NCI-H187 treated with DMSO at 0.1 percent for 48 hours (cell line): Measurements from ENCODE around the gene CMTM8.
"Not testable (repeated sequence)": the region's sequence is repeated elsewhere in the genome, so short reads cannot be mapped to it uniquely, and the experiment has no call there.

ENCODE experiments used
- DNase-seq: peaks from one replicate; lab custom pipeline; 2025; lab: John Stamatoyannopoulos, UW

CMTM8 gene, protein sequence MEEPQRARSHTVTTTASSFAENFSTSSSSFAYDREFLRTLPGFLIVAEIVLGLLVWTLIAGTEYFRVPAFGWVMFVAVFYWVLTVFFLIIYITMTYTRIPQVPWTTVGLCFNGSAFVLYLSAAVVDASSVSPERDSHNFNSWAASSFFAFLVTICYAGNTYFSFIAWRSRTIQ

DNA sequence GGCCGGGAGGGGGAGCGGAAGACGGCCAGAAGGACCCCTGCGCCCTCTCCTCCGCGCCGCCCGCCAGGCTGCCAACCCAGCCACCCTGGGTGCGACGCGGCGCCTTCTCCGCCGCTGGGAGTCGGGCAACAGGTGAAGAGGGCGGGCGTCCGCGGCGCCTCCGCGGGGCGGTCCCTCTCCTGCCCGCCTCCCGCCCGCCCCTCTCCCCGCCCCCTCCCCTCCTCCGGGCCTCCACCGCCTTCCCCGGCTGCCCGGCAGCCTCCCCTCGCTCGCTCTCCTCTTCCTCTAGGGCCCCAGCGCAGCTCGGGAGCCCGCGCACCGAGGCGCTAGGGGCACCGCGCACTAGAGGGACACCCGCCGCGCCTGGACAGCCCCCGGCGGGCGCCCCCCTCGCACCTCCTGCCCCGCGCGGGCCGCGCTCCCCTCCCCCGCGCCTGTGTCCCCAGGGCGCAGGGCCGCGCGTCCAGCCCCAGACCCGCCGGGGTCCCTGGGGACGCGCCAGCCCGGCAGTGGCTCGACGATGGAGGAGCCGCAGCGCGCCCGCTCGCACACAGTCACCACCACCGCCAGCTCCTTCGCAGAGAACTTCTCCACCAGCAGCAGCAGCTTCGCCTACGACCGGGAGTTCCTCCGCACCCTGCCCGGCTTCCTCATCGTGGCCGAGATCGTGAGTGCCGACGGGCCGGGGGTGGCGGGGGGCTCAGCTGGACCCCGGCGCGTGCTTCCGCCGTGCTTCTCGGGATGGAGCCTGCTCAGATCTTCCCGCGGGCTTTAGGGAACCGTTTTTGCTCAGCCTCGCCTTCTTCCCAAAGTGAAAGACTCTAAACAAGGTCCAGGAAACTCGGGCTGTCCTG lies at the start of gene CMTM8:
Gene CMTM8 (plus strand): TSS at position 228 of the 854 bp plus-strand sequence. CDS start 293 bp downstream, at position 521.
- DNase-seq, result no peak

DNA sequence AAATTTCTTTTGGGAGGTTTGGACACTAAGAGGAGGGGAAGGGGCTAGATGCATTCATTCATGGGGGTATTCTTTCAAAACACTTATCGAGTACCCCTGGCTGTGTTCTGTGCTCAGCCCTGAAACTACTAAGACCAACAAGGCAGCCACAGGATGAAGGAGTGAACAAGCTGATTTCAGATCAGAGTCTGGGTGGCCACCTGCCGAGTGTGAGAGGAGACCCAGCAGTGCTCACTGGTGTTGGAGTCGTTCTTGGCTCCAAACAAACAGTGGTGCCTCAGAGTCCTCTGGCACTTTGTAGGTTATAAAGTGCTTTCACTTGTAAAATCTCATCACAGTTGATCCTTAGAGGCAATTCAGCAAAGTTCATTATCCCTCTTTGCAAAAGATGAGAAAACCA lies 48.8 kb upstream of the CMTM8 start:
- DNase-seq, result no peak

DNA sequence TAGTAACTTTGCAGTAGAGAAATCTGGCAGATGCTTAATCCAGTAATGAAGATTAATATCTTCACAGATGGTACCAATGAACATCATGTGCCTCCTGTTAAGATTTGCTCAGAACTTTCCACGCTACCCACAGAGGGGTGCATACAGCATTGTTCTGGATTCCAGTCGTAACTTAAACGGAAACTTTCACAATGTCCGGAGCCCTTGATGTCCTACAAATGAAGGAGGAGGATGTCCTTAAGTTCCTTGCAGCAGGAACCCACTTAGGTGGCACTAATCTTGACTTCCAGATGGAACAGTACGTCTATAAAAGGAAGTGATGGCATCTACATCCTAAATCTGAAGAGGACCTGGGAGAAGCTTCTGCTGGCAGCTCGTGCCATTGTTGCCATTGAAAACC lies 47.9 kb upstream of the CMTM8 start:
- DNase-seq, result not testable (repeated sequence)

DNA sequence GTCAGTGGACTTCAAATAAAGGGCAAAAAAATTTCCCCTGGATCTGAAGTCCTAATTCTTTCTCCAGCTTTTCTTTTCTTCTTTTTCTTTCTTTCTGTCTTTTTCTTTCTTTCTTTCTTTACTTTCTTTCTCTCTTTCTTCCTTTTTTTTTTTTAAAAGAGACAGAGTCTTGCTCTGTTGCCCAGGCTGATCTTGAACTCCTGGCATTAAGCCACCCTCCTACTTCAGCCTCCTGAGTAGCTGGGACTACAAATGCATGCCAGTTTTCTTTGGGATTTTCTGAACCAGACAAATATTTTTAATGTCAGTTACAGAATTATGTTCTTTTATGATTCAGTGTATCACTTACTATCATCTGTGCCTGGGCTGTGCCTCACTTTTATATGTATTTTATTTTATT lies 45.4 kb upstream of the CMTM8 start:
- no peak for DNase-seq

DNA sequence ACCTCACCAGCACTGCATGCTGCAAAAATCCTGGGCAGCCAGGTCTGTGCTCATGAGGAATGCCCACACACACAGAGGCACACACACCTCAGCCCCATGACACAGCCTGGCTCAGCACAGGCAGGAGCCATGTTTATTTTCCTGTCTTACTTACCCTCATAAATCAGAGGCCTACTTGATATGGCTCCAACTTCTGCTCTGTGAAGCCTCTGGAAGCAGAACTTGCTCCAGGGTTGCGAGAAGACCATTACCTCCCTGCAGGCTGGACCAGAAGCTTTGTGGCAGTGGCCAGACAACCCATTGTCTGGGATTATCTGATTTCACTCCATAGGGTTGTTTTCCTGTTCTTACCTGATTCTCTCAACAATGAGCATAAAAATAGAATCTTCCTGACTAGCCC lies 43.8 kb upstream of the CMTM8 start:
- no peak for DNase-seq

DNA sequence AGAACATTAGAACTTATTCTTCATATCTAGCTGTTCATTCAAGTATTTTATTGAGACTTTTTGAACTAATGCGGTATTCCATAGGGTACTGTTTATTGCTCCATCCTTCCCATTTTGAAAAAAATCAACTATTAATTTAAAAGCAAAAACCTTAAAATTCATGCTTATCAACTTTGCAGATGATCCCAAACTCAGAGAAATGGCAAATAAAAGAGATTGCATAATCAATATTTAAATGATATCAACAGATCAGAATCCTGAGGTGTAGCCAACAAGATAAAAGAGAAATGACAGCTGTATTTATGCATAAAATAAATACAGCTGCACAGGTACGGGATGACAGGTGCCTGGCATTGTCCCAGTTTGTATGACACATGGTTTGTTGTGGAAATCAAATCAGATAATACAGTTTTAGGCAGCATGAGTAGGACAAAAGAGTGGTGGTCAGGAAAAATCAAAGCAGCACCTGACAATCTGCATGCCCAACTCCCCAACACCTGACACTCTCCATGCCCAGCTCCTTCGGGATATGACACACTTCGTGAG lies 42.4 kb upstream of the CMTM8 start:
- DNase-seq, result no peak

DNA sequence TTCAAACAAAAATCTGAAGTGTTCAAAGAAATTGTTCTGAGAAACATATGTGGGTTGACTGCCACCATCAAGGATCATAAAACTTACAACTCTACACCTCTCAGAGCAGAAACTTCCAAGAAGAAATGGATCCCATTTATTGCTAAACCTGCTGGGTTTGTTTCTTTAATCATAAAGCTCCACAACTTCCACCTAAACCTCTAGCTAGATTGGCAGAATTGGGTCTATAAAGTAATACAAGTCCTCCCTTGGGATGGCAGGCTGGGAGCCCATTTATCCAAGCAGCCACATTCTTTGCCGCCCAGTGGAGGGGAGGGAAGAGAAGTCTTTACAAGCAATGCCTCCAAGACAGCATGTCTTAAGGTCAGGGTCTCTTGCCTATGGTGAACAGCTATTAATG lies 40.5 kb upstream of the CMTM8 start:
- no peak for DNase-seq

DNA sequence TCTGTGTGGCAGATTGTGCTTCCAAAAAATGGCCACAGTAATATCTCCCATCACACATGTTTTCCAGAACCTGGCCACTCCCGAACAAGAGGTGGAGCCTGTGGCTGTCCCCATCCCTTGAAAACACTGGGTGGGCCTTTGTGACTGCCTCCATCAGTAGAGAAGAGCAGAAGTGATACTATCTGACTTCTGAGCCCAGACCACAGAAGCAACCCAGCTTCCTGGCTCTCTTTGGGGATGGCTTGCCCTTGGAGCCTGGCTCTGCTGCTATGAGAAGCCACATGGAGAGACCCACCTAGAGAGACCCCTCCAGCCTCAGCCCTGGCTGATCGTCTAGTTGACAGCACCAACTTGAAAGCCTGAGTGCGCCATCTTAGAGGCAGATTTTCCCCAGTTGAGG lies 39.8 kb upstream of the CMTM8 start:
- no peak for DNase-seq

DNA sequence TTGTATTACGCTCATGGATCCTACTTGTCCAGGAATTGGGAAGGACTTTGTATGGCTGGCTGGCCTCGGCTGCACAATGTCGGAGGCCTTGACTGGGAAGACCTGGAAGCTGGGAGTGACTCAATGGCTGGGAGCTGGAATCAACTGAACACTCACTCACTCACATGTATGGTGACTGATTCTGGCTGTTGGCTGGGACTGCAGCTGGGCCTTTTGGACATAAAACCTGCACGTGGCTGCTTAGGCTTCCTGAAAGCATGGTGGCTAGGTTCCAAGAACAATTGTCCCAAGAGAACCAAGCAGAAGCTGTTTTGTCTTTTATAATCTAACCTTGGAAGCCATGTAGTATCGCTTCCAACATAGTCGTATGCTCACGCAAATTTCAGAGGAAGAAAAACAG lies 38.0 kb upstream of the CMTM8 start:
- no peak for DNase-seq

DNA sequence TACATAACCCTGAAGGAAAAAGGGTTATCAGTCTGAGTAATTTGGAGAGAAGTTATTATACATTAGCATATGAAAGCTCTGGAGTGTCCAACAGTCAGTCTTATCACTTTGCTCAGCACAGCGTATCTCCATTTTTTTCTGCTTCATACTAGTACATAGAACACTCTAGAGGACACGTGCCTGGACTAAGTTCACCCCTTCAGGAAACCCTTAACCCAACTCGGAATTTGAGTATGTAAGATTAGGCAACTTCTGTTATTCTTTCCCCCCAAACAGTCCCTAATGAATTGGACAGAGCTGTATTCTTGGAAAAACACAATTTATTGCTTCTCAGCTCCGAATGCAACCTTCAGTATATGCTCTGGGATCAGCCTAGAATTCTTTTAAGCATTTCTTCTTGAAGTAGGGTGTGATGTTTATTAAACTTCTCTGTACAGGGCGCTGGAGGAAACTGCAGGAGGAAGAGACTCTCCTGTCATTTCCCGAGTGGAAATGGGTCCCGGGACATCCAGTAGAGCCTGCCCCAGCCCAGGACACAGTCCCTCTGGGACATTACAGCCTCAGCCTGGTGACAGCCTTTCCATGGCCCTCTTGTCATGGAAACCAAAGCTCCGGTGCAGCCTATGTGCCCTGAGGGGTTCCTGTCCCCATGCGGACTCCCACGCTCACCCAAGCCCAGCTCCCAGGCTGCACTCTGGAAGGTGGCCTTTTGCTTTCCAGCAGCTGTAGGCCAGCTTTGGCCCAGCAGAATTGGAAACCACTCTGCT lies 37.3 kb upstream of the CMTM8 start:
- DNase-seq, result no peak

DNA sequence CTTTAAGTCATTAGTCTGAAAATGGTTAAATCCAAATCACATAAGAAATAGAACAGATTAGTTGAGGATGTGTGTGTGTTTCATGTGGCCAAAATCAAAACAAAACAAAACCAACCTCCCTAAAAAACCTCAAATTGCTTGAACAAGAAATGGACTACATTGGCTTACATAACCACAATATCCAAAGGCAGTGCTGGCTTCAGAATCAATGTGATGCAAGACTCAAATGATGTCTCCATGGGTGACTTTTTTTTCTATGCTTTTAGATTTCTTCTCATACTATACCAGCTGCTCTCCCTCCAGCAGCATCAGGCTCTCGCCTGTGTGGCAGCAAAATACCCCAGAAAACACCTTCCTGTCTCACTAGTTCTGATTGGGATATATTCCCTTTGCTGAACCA lies 36.0 kb upstream of the CMTM8 start:
- no peak for DNase-seq

DNA sequence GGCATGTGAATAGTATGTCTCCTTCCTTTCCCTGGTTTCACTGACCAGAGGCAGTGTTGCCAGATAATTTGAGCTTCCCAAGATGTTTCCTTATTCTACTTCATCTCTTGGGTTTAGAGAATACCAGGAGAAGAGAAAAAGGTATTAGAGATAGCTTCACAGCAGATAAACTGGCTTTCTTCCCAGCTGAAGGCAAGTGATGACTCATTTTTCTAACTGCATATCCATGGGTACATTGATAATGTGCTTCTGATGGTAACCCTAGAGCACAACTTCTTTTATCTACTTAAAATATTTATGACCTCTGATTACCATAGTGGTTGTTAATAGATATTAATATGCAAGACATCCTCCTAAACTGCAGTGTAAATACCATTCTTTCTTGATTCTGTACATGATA lies 34.6 kb upstream of the CMTM8 start:
- no peak for DNase-seq

DNA sequence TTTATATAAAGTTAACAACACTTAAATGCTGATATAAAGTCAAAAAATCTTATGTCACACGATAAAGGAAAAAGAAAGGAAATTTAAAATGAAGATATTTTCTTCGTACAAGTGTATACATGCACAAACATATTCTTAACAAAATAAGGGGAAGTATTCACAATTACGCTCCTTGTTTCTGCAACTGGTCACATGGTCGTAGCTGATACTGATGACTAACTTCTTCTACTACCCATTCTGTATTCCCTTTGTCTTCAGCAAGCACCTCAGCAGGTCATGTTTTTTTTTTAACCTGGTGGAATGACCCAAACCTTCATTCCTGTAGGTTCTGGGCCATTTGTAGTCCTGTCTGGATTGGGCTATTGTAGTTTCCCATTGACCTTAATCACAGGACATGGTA lies 30.0 kb upstream of the CMTM8 start:
- no peak for DNase-seq

DNA sequence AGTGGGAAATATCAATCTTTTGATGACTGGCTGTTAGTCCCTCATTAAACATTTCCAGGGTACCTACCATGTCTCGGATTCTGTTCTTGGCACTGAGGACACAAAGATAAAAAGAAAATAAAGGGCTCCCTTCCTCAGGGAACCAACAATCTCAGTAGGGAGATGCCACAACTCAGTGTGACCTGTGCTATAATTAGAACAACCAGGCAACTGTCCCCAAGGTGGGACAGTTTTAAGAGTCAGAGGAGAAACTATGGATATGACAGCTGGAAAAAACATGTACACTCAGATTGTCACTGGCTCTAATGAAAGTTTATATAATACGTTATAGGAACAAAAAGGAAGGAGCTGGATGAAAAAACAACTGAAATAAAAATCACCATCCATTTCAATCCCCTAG lies 23.3 kb upstream of the CMTM8 start:
- DNase-seq, result no peak

DNA sequence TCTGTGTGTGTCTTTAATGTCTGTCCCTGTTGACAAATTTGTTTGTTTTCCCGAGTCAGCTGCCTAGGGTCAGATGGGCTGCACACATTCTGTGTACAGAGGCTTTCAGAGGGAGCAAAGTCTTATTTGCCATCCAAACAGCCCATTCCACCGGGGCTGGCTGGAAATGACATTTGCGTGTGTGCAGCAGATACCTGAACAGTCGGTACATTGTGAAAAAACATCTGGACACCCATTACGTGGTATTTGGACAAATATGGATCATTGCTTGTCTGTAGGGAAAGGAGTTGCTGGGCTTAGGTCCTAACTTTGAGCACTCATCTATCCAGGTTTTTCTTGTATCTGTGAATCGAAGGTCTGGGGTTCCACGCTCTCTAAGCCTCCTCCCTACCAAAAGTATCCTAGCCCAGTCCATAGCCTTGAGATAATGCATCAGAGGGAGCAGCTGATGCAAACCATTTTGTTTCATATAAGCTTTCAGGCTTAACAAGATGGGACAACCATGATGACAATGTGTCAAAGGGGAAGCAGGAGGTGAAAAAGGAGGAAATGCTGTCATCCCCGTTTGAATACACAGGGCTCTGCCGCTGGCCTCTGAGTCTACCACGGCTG lies 22.2 kb upstream of the CMTM8 start:
- no peak for DNase-seq

DNA sequence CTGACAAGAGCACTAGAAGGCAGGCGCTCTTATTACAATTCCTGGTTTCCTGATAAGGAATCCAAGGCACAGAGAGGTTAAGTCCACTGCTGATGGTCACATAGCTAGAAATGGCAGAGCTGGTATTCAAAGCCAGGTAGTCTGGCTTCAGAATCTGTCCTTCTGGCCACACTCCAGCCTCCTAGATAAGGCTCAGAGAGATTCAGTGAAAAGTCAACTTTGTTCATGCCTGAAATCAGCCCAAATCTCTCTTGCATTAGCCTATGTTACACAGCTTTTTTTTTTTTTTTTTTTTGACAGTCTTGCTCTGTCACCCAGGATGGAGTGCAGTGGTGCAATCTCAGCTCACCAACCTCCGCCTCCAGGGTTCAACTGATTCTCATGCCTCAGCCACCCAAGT lies 21.1 kb upstream of the CMTM8 start:
- no peak for DNase-seq

DNA sequence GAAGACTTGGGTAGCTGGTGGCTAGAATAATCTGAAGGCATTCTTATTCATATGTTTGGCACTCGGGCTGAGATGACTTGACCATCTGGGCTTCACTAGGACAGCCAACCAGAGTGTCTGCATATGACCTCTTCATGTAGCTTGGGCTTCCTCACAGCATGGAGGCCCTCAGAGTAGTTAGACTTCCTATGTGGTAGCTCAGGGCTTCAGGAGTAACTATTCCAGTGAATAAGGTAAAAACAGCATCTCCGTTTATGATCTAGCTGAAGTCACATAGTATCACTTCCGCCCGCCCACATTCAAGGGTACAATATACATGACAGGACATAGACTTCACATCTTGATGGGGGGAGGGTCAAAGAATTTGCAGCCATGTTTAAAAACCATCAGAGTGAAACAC lies 18.9 kb upstream of the CMTM8 start:
- no peak for DNase-seq

DNA sequence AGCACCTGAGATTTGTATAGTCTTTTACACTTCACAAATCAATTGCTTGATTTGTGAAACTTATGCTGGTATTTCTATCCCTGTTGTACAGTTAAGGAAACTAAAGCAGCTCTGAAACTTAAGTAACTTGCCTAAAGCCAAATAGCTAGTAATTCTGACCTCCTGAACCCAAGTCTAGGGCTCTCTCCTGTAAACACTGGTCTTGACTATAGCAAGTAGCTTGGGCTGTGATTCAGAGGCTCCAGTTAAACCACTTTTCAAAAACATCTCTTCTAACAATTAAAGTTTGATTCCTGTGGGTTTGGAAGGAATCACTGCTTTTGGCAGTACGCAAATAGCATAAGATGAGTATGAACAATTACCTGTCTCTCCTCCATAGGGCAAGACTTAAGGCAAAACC lies 18.5 kb upstream of the CMTM8 start:
- DNase-seq, result no peak

DNA sequence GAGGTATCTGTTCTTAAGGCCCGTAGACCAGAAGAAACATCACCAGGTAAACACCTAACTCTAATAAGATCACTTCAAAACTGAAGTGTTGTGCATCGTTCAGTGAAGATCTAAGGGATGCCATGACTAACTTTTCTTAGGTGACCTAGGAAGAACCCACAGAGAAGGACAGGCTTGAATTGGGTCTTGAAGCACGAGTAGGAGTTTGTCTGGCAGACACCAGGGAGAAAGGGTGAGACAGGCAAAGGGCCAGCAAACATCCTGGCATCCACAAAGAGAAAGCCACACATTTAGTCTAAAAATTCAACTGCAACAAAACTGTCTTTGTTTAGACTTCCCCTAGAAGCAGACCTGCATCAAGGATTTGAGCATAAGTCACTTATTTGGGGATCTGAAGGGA lies 15.5 kb upstream of the CMTM8 start:
- DNase-seq, result no peak

DNA sequence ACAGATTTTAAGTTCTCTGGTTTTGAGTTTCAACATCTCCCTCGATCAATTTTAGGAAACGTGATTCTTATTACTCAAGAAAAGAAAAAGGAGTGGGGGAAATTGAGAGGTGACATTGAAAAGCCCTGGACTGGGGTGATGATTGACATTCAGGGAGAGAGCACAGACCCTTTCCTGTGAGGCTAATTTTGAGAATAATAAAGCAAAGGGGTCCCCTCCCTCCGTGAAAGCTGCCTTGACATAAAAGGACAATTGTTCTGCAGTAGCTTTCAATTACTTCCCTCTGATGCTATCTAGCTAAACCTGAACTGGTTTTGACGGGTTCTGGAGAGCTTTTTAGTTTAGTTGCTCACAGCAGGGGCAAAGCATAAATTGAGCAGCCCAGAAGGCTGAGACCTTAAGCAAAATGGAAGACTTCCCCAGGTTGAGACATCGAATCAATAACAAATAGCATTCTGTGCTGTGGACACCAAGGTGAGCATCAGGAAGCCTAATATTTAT lies 14.4 kb upstream of the CMTM8 start:
- DNase-seq, result no peak

DNA sequence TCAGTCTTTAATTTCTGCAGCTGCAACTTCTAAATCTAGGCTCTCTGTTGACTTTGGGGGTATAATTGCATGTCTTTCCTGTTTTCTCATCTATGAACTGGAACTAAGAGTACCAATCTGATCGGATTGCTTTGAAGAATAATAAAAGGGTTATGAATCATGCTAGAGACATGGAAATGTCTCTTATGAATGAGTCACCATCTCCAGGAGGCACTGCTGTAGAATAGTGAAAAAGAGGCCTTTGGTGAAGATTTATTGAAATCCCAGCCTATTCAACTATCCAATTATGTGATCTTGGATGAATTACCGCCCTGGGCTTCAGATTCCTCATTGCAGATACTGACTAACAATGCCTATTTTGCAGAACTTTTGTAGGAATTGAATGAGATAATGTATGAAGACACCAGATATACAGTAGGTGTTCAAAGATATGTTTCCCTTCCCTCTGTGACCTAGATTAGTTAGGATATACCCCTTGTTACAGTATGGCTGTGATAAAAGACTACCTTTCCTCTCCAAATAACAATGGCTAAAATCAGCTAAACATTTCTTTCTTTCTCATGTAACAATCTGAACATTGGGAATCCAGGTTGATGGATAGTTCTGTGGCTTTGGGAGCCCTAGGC lies 11.5 kb upstream of the CMTM8 start:
- DNase-seq, result no peak

DNA sequence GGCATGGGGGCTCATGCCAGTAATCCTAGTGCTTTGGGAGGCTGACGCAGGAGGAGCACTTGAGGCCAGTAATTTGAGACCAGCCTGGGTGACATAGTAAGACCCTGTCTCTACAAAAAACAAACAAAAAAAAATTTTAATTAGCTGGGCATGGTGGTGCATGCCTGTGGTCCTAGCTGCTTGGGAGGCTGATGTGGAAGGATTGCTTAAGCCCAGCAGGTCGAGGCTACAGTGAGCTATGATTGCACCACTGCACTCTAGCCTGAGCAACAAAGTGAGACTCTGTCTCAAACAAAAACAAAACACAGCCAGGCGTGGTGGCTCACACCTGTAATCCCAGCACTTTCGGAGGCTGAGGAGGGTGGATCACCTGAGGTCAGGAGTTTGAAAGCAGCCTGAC lies 9.7 kb upstream of the CMTM8 start:
- DNase-seq, result not testable (repeated sequence)
